ENCODE data around the gene TDRD10. TPM values are rescaled to one million over a fixed set of nuclear protein-coding genes. Genes with fewer than 3 reads are reported as not detected.

TDRD10 gene
- polyA plus RNA-seq, 2 of the 4 experiments (the other 2 are of a cell fraction): 0.04 TPM; not detected in 1

- H3K4me1 ChIP-seq: no peaks in the 10 kb centered on the region
- H3K27ac ChIP-seq: no peak overlapping the region
- DNase-seq (ENCODE audit: low read depth in 1 of 2, low spot score in 1 of 2) (no peak), FAIRE-seq (no peak), ATAC-seq (no peak)
- POLR2A ChIA-PET: no interaction called here
- 83% methylated on average over 10 of the region's 10 CpGs for WGBS (ENCODE audit: missing lambda C conversion rate)
- CTCF ChIA-PET: interaction anchor here (0.8 to 3.4 kb wide), 4 partner anchors 11 to 43 kb away, joined by 3 to 13 read pairs (median 3); no protein-coding TSS in a partner anchor
- no peak overlapping the region for H3K4me3 ChIP-seq
- H3K9me3 ChIP-seq: no peaks in the 10 kb centered on the region
- no peak overlapping the region for H3K4me2 ChIP-seq
- TF ChIP-seq FOXS1 (CRISPR knock-in tag; IDR thresholded peaks at IDR 0.05) (no peak), JUNB (IDR thresholded peaks at IDR 0.05) (no peak), TP53 (CRISPR knock-in tag; IDR thresholded peaks at IDR 0.05) (no peak)
These were observed 87.8 kb downstream of the TDRD10 start for GRCh38 chr1:154589780-154590179.

DNA sequence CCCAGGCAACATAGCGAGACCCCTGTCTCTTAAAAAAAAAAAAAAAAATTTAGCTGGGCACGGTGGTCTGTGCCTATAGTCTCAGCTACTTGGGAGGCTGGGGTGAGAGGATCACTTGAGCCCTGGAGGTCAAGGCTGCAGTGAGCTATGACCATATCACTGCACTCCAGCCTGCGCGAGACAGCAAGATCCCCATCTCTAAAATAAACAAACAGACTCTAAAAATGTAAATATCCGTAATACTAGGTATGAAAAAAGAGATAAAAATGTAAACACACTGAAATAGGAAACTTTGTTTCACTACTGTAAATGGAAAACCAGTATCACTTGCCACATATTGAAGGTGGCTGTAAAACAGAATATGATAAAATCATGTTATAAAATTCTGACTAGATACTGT lies 88.7 kb downstream of the TDRD10 start:
- CTCF ChIA-PET: interaction anchor here (1.2 to 3.4 kb wide), 3 partner anchors 19 to 44 kb away, joined by 3 to 13 read pairs (median 3); no protein-coding TSS in a partner anchor
- no peak for FAIRE-seq
- no peaks in the 10 kb centered on the region for H3K9me3 ChIP-seq
- TF ChIP-seq EHF (CRISPR knock-in tag; IDR thresholded peaks at IDR 0.05): no peak
- no peak for TF ChIP-seq HOXB13 (CRISPR knock-in tag; IDR thresholded peaks at IDR 0.05; ENCODE audit: low read depth)
- TF ChIP-seq BHLHE40 (IDR thresholded peaks at IDR 0.05; ENCODE audit: low read depth, low read length): no peak
- no peak for TF ChIP-seq RAD21 (conservative IDR thresholded peaks at IDR 0.05 in 1 of 2, IDR thresholded peaks at IDR 0.05 in 1 of 2)
- no peak for TF ChIP-seq KDM1A (IDR thresholded peaks at IDR 0.05; ENCODE audit: low read depth)
- TF ChIP-seq RFX5 (IDR thresholded peaks at IDR 0.05): no peak
- no peak for TF ChIP-seq E2F6 (IDR thresholded peaks at IDR 0.05; ENCODE audit: borderline replicate concordance, low read depth)
- TF ChIP-seq HOXA7 (CRISPR knock-in tag; IDR thresholded peaks at IDR 0.05): no peak
- TF ChIP-seq CTCF (IDR thresholded peaks at IDR 0.05): no peak
- TF ChIP-seq NFE2L2 (conservative IDR thresholded peaks at IDR 0.05; ENCODE audit: low read length): no peak
- H3K4me1 ChIP-seq: no peaks in the 10 kb centered on the region
- no peak overlapping the region for H3K4me3 ChIP-seq
- H3K4me2 ChIP-seq: no peak overlapping the region
- no peak for ATAC-seq
- POLR2A ChIA-PET: no interaction called here
- 82% methylated on average over 5 of the region's 5 CpGs for WGBS (ENCODE audit: missing lambda C conversion rate)
- no peak overlapping the region for H3K27ac ChIP-seq
- DNase-seq (ENCODE audit: low read depth in 1 of 2, low spot score in 1 of 2): no peak

- FAIRE-seq (no peak), DNase-seq (ENCODE audit: low read depth in 1 of 2, low spot score in 1 of 2) (no peak), ATAC-seq (no peak)
- ChIA-PET POLR2A (no interaction called here), CTCF (interaction anchor here (1.2 to 3.4 kb wide), 2 partner anchors 19 to 31 kb away, joined by 3 to 13 read pairs; no protein-coding TSS in a partner anchor)
- 93% methylated on average over 7 of the region's 7 CpGs for WGBS (ENCODE audit: missing lambda C conversion rate)
- Histone ChIP-seq H3K4me1 (no peaks in the 10 kb centered on the region), H3K9me3 (no peaks in the 10 kb centered on the region), H3K27ac (no peak overlapping the region), H3K4me2 (no peak overlapping the region), H3K4me3 (no peak overlapping the region)
- TF ChIP-seq FOXS1 (CRISPR knock-in tag; IDR thresholded peaks at IDR 0.05) (no peak), FOSB (CRISPR knock-in tag; IDR thresholded peaks at IDR 0.05) (no peak), NPAS2 (CRISPR knock-in tag; IDR thresholded peaks at IDR 0.05; ENCODE audit: borderline replicate concordance) (no peak), TP53 (CRISPR knock-in tag; IDR thresholded peaks at IDR 0.05) (no peak)
- TF ChIP-seq, protein P1, sequence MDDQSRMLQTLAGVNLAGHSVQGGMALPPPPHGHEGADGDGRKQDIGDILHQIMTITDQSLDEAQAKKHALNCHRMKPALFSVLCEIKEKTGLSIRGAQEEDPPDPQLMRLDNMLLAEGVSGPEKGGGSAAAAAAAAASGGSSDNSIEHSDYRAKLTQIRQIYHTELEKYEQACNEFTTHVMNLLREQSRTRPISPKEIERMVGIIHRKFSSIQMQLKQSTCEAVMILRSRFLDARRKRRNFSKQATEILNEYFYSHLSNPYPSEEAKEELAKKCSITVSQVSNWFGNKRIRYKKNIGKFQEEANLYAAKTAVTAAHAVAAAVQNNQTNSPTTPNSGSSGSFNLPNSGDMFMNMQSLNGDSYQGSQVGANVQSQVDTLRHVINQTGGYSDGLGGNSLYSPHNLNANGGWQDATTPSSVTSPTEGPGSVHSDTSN (IDR thresholded peaks at IDR 0.05): no peak
These were observed 89.2 kb downstream of the TDRD10 start for GRCh38 chr1:154591206-154591605.

- CTCF ChIA-PET: interaction anchor here (1.3 to 1.5 kb wide), 2 partner anchors 12 to 34 kb away, joined by 4 read pairs; no protein-coding TSS in a partner anchor
- DNase-seq (ENCODE audit: low read depth in 1 of 2, low spot score in 1 of 2): no peak
- H3K4me2 ChIP-seq: no peak overlapping the region
- TF ChIP-seq EHF (CRISPR knock-in tag; IDR thresholded peaks at IDR 0.05): no peak
- no peak for ATAC-seq
- no peak for FAIRE-seq
- POLR2A ChIA-PET: no interaction called here
- H3K27ac ChIP-seq: no peak overlapping the region
- H3K9me3 ChIP-seq: no peaks in the 10 kb centered on the region
- no peaks in the 10 kb centered on the region for H3K4me1 ChIP-seq
- H3K4me3 ChIP-seq: no peak overlapping the region
These were observed 91.4 kb downstream of the TDRD10 start for GRCh38 chr1:154593390-154593789.

Data from A549 (cell line).